Activated gamma-delta T cell treated with anti-CD3 and anti-CD28 coated beads, Interleukin-2, amount 50 U/mL, for 16 hours (primary cell): ENCODE results near the gene ZNF791.
"Not testable (repeated sequence)": the region's sequence is repeated elsewhere in the genome, so short reads cannot be mapped to it uniquely, and the experiment has no call there.

ENCODE experiments used
- DNase-seq: peaks from one replicate; pipeline ENCODE4 v3.0.0-alpha.2; 2020; ENCODE audit warnings: low read depth

The ZNF791 gene

DNA sequence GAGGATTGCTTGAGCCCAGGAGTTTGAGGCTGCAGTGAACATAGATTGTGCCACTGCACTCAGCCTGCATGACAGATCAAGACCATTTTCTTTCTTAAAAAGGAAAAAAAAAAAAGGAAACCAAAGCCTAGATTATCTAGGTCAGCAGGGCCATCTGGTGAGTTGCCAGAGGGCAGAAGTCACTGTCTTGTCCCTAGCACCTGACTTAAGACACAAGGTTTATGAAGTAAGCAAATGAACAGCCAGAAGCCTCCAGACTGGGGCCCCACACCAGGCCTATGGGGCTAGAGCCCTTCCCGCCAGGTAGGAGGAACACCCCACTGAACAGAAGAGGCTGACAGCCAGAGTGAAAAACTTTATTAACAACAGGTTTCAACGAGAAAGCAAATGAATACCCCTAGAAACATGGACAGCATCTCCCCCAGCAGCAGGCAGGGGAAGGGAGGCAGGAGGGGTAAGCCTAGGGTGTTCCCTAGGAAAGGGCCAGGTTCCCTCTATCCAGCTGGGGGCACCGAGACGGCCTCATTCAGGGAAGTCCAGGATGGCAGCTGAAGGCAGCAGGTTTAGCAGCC is 57.1 kb downstream of the ZNF791 start:
- DNase-seq, result no peak

DNA sequence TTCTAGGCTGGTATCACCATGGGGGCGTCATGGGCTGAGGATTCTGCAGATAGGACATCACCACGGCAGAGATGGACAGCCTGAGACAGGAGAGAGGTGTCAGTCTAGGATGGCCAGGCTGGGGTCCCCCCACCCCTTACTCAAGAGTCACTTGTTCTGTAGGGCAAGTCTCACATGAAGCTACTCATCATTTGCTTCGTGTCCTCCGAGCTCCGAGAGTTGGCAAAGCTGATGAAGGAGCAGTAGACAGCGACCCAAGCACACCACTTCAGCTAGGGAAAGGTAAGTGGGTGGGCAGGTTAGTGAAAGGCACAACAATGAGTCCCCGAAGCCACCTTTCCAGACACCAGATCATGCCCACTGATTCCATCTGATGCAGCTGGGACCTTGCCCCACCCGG is 57.6 kb downstream of the ZNF791 start:
- no peak for DNase-seq

DNA sequence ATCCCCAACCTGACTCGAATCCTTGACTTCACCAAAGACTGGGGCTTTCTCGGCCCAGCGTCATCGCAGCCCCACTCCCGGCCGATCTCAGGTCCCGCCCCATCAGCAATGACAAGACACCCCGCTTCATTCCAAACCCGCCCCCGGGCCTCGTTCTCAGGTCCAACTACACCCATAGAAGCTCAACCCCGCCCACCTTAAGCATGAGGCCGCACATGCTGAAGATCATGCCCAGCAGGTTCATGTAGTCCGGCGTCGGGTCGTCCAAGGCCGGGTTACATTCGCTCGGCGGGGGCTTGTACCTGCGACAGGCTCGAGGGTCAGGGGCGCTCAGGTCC is 58.2 kb downstream of the ZNF791 start:
- DNase-seq, result peak; percentile 47

DNA sequence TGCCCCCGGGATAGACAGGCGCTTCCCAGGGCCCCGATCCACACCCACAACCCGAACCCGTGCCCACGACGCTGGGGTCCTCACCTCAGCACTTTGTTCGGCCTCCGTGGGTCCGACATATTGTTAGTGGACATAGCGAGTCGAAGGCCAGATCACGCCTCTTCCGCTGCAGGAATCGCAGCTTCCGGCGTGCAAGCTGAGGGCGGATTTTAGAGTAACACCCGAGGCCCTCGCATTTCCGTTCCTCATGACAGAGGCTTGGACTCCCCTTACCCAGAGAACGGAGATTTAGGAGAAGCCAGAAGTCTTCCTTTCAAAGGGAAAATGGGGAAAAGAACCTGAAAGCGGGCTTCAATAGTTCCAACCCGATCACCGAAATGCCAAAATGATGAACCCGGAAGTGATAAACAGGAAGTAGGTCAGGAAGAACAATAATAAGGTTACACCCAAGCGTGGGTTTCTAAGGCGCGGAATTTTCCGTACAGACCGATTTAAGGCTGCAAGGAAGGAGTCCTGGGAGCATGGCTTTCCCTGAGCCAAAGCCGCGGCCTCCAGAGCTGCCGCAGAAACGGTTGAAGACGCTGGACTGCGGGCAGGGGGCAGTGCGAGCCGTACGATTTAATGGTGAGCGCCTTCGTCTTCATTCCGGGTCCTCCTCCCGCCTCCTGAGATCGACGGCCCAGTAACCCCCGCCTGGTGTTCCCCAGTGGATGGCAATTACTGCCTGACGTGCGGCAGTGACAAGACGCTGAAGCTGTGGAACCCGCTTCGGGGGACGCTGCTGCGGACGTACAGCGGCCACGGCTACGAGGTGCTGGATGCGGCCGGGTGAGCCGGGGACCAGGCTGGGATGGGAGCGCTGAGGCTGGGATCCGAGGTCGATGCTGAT is 58.8 kb downstream of the ZNF791 start:
- peak; percentile 65 for DNase-seq

DNA sequence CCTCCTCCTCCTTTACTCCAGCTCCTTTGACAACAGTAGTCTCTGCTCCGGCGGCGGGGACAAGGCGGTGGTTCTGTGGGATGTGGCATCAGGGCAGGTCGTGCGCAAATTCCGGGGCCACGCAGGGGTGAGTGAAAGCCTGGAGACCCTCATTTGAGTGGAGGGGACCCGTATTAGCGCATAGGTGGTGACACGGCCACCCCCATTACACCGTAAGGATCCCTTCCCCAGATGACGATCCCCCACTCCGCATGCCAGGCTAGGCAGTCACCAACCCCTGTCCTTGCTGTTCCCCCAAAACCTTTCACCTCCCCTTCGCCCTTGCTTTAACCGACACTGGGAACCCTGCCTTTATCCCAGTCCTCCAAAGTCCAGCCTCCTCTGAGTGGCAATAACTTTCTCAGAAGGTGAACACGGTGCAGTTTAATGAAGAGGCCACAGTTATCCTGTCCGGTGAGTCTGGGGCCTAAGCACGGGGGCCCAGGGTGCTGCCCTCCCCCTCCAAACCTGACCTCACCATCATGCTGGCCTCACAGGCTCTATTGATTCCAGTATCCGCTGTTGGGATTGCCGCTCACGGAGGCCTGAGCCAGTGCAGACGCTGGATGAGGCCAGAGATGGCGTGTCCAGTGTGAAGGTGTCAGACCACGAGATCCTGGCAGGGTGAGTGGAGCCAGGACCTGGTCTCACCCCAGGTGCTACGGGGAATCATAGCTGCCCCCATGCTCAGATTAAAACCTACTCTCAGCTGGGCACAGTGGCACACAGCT is 59.6 kb downstream of the ZNF791 start:
- no peak for DNase-seq

DNA sequence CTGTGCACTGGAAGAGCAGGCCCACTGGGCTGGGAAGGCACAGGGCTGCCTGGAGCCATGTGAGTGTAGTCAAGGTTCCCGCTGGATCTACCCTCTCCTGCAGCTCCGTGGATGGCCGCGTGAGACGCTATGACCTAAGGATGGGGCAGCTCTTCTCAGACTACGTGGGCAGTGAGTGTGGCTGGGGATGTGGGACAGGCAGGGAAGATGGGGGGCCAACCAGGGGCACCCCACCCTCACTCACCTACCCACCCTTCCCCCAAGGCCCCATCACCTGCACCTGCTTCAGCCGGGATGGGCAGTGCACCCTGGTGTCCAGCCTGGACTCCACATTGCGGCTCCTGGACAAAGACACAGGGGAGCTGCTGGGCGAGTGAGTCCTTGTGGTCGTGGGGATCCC is 62.0 kb downstream of the ZNF791 start:
- no peak for DNase-seq

DNA sequence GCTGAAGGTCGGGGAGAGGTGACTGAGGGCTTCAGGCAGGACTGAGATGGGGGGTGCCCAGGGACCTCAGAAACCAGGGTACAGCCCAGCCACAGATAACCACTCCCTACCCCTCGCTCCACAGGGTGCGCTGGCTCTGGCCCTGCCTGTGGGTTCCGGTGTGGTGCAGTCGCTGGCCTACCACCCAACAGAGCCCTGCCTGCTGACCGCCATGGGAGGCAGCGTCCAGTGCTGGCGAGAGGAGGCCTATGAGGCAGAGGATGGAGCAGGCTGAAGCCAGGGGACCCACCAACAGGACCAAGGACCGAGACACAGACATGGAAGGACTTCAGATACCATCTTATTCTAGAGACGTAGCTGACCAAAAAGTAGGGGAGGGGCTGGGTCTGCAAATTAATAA is 64.7 kb downstream of the ZNF791 start:
- DNase-seq, result no peak

DNA sequence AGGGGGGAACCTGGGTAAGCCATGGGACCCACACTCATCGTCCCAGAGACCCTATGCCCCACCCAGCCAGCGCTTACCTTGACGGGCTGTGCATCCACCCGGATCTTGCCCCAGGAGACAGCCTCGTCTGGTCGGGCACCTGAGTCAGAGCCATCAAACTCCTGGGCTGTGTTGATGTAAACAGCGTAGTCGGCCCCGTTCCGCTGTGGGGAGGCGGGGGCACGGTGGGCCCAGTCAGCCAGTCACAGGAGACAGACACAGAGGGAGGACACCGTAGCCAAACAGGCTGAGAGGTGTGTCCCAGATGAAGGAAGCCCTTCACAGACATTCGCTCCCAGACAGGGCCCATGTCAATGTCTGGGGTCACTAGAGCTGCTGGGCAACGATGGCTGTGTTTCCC is 65.2 kb downstream of the ZNF791 start:
- DNase-seq, result no peak

DNA sequence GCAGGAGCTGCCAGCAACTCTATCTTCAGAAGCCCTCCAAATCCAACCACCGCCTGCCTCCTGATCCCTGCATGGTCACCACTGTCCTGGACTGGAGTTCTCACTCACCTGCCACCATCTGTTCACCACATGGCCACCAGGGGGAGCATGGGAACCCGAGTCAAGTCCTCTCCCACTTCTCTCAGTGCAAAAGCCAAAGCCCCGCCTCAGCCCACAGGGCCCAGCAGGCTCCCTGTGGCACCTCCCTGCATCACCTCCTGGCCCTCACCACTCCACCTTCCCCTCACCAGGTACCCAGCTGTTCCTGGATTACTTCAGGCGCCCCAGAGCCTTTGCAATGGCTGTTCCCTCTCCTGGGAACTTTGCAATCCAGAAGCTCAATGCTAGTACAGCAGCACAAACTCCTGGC is 65.7 kb downstream of the ZNF791 start:
- peak; percentile 84 for DNase-seq

DNA sequence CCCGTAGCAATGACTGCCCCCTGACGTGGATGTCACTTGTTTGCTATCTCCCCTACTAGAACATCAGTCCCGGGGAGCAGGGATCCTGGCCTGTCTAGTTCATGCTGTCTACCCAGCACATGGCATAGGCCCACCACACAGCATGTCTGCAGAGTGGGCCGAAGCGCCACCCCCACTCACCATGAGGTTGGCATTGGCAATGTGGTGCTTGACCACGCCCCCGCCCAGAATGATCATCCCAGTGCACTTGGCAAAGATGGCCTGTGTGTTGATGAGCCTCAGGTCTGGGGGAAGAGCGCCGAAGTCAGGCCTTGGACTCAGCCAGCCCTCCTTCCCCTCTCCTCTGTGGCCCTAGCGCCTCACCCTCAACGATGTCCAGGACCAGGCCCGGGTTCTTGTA is 66.2 kb downstream of the ZNF791 start:
- DNase-seq, result no peak

DNA sequence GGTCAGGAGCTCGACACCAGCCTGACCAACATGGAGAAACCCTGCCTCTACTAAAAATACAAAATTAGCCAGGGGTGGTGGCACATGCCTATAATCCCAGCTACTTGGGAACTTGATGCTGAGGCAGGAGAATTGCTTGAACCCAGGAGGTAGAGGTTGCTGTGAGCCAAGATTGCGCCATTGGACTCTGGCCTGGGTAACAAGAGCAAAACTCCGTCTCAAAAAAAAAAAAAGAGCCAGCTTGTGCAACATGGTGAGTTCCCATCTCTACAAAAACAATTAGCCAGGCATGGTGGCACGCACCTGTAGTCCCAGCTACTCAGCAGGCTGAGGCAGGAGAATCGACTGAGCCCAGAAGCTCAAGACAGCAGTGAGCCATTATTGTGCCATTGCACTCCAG is 67.3 kb downstream of the ZNF791 start:
- not testable (repeated sequence) for DNase-seq

DNA sequence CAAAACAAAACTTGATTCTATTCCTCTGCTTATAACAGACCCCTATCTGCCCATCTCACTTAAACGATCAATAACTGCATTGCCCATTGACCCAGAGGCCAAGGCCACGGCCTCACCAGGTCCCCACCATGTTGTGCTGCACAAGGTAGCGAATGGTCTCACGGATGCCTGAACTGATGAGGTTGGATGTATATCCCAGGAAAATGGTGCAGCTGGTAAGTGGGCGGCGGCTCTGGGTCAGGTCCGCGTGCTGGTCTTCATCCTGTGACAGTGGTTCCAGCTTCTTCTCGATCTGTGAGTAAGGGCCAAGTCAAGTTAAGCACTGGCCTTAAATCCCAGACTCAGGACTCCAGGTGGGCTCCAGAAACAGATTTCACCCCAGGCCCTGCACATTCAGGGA is 69.3 kb downstream of the ZNF791 start:
- DNase-seq, result no peak

DNA sequence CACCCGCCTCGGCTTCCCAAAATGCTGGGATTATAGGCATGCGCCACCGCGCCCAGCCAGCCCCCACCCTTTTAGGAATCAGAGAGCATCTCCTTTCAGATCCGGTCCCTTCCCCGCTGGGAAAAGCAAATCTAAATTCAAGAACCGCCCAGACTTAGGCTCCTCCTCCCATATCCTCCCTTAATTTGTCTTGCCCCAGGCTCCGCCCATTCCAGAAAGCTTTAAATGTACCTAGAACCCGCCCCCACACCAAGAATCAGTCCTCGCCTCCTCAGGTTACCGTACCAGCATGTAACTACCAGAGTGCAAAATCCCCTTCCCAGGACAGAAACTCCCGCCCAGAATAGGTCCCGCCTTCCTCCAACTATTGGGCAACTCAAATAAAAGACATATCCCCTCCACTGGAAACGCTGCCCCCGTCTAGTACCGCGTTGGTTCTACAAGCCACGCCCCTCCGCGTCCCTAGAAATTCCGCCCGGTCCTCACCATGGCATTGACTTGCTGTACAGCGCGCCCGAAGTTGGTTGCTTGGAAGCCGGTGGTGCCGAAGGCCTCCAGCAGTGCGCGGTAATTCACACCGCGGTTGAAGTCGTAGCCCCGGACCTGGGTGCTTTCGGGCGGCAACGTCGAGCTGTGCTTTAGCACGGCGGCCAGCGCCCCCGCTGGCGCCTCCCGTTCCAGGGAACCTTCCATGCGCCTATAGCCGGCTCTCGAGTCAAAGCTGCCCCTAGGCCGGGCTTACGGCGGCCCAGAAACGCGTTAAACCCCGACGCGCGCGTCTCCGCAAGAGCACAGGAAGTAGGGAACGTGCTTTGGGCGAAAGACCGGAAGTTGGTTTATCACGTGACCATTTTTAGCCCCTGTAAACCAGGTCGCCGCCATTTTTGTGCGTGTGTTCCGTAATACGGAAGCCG is 70.6 kb downstream of the ZNF791 start, which contains the start of gene DHPS:
Gene DHPS, minus strand, starts transcription at position 807 of the 914 bp plus-strand sequence. Its CDS starts 114 bp downstream, at position 693.
- peak; percentile 80 for DNase-seq
